Stimulated activated CD4-positive, alpha-beta T cell treated with anti-CD3 and anti-CD28 coated beads, Interleukin-12 subunit alpha, Interleukin-12 subunit beta, amount 100 ng/mL, for 24 hours (primary cell): Measurements from ENCODE around the gene EPOP.
A peak's percentile ranks its signal among the peaks of the same experiment; 100 is the strongest.

Source experiments
- DNase-seq, 2 experiments: peaks; one replicate each; pipeline ENCODE4 v3.0.0-alpha.2; 2020; ENCODE audit warnings: low read depth in 2 of 2

EPOP gene

DNA sequence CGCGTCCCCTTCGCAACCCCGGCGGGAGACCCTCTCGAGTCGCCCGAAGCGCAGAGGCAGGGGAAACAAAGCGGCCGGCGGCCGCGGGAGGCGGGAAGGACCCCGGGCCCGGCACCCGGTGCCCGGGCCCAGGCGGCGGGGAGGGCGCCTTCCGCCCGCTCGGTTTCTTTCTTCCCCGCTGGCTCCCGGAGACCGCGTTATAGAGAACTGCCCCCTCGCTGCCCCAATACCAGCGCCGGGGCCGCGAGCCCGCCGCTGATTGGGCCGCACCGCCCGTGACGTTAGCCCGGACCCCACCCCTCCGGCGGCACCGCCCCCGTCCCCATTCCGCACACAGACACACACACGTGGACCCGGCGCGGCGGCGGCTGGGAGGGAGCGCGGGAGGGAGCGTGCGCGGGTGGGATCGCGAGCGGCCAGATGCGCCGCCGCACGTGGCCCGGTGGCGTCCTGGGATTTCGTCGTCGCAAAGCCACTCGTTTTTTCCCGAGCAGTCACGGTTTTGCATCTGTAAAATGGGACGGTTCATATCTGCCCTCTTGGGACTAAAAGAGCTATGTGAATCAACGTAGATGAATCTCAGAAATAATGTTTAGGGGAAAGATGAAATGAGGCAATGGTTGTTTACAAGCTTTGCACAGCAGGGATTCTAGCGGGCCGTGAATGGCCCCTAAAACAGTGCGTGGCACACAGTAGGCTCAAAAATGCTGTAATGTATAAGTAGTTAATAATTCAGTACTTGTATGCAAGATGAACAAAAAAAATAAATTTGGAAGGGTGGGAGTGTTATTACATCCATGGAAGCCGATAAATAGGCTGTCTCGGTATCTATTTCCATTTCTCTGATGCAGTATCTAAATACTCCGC is at the start of gene EPOP:
EPOP (minus strand) TSS at position 209 of the 867 bp plus-strand sequence. CDS start 462 bp downstream, outside the sequence.
- peak; percentile 83 to 93 for DNase-seq

DNA sequence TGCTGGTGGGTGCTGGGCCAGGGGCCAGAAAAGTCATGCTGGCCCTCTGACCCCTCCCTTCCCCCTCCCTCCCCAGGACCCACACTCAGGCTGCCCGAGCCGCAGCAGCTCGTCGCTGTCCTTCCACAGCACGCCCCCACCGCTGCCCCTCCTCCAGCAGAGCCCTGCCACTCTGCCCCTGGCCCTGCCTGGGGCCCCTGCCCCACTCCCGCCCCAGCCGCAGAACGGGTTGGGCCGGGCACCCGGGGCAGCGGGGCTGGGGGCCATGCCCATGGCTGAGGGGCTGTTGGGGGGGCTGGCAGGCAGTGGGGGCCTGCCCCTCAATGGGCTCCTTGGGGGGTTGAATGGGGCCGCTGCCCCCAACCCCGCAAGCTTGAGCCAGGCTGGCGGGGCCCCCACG is 47.0 kb upstream of the EPOP start:
- no peak for DNase-seq

DNA sequence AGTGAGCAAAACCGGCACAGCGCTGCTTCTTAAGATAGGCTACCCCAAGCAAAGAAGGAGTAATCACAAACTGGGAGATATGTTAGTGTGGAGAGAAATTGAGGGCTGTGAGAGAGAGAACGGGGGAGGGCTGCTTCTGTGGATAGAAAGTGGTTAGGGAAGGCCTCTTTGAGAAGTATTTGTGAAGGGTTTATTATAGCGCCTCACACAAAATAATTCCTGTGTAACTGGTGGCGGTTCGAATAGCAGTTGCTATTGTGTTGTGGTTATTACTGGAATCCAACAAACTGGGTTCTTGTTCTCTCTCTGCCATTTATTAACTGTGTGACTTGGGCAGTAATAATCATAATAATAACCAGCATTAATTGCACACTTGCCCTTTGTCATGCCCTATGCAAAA is 46.2 kb upstream of the EPOP start:
- DNase-seq = no peak

DNA sequence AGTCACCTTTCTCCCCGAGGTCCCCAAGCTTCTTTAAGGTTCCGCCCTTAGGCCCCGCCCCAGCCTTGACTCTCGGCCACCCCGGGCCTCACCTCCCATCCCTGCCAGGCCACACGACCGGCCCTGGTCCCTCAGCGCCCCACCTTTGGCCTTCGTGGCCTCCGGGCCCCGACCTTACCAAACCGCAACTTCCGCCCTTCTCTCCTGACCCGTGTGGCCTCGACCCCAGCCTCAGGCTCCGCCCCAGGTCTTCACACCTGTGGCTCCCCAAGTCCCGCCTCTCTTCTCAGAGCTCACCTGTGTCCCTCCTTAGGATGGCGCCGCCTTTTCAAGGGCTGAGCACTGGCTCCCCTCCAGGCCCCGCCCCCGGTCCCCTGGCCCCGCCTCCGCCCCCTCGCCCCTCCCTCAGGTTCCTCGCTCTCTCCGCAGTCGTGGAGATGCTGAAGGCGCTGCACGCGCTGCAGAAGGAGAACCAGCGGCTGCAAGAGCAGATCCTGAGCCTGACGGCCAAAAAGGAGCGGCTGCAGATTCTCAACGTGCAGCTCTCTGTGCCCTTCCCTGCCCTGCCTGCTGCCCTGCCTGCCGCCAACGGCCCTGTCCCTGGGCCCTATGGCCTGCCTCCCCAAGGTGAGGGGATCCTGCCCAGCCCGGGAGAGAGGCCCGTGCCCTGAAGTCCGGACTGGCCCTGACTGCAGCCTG is 45.3 kb upstream of the EPOP start:
- DNase-seq = no peak

DNA sequence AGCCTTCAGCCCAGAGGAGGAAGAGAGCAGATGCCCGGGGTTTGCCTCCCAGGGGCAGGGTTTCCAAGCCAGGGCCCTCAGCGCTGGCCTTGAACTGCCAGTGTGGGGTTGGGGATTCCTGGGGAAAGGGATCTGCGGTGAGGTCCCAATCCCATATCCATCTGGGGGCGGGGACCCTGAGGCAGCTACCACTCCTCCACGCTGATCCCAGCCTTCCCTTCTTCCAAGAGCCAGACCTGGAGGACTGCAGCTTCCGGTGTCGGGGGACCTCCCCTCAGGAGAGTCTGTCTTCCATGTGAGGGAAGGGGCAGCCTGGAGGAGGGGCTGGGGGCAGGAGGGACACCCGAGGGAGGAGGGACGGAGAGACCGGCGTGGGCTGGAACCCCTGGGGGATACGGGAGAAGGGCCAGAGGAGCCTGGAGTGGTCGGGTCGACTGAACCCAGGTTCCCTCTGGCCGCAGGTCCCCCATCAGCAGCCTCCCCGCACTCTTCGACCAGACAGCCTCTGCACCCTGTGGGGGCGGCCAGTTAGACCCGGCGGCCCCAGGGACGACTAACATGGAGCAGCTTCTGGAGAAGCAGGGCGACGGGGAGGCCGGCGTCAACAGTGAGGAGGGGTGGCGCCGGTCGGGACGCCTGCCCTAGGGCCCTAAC is 44.7 kb upstream of the EPOP start:
- DNase-seq = no peak

DNA sequence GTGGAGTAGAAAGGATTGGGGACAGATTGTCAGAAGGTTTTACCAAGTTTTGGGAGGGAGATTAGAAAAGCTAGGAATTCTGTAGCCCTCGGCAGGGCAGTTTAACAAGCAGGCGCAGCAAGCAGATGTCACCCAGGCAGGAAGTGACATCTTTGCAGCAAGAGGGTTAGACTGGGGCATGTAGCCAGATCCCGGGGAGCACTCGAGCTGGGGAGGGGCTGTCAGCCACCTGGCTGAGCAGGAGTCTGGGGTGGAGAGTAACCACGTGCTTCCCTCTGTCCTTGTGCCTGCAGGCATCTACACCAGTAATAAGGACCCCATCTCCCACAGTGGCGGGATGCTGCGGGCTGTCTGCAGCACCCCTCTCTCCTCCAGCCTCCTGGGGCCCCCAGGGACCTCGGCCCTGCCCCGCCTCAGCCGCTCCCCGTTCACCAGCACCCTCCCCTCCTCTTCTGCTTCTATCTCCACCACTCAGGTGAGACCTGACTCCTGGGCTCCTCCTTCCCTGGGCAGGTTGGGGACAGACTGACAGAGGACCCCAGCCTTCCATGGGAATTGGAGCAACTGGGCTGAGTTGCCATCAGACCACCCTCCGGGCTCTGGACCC is 42.5 kb upstream of the EPOP start:
- no peak for DNase-seq

DNA sequence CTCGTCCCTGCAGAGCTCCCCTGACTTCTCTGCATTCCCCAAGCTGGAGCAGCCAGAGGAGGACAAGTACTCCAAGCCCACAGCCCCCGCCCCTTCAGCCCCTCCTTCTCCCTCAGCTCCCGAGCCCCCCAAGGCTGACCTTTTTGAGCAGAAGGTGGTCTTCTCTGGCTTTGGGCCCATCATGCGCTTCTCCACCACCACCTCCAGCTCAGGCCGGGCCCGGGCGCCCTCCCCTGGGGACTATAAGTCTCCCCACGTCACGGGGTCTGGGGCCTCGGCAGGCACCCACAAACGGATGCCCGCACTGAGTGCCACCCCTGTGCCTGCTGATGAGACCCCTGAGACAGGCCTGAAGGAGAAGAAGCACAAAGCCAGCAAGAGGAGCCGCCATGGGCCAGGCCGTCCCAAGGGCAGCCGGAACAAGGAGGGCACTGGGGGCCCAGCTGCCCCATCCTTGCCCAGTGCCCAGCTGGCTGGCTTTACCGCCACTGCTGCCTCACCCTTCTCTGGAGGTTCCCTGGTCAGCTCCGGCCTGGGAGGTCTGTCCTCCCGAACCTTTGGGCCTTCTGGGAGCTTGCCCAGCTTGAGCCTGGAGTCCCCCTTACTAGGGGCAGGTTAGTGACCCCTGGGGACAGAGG is 41.7 kb upstream of the EPOP start:
- no peak for DNase-seq

DNA sequence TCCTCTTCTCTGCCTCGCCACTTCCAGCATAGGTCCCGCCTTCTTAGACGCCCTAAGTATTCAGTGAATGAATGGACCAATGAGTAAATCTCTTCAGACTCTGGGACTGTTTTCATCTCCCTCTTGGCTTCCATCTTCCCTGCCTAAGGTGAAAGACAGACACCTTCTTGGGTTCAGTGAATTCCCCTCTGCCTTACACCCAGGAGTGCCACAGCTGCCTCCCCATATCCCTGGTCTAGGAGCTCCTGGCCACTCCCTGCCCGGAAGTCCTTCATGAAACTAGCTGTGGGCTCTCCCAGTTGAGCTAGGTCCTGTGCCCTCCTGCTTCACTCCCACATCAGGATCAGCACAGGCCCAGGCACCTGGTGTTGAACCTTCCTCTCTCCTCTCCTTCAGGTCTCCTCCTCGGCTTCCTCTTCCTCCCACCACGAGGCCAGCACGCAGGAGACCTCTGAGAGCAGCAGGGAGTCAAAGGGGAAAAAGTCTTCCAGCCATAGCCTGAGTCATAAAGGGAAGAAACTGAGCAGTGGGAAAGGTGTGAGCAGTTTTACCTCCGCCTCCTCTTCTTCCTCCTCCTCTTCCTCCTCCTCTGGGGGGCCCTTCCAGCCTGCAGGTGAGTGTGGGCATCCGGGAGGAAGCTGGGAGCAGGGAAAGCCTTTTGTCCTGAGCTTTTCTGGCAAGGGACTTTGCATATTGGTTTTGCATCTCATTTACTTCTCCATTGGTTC is 40.6 kb upstream of the EPOP start:
- DNase-seq = no peak

DNA sequence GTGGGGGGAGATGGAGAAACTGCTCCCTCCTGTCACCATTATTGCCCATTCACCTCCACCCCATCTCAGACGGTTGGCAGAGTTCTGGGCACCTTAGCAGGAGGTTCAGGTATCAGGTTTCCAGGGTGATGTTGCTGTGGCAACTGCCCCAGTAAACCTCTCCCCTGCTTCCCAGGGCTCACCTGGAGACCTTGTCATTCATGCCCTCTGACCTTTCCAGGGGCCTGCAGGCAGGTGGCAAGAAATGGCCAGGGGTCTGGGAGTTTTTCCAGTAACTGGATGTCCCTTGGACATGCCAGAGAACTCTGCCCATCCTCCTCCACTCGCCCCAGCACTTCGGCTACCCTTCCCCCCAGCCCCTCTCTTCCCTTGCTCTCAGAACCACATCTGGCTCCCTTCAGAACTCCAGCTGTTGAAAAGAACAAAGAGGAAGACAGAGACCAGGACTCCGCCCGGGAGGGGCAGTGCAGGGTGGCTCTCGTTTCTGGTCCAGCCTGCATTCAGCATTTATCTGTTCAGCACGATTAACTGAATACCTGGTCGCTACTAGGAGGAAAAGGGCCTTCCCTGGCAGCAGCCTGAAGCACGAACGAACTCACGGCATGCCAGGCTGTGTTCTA is 38.8 kb upstream of the EPOP start:
- DNase-seq = no peak

DNA sequence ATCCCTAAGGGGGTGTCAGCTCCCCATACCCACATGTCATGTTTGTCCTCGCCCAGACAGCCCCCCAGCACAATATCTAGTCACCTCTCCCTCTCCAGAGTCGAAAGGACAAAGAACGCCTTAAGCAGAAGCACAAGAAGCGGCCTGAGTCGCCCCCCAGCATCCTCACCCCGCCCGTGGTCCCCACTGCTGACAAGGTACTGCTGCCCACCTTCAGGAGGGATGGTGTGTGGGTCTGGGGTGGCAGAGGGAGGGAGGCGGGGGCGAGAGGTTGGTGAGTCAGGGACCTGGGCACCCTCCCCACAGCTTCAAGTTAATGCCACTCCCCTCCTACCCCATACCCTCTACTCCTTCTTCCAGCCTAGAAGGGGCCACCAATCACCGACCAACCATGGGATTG is 37.8 kb upstream of the EPOP start:
- no peak for DNase-seq

DNA sequence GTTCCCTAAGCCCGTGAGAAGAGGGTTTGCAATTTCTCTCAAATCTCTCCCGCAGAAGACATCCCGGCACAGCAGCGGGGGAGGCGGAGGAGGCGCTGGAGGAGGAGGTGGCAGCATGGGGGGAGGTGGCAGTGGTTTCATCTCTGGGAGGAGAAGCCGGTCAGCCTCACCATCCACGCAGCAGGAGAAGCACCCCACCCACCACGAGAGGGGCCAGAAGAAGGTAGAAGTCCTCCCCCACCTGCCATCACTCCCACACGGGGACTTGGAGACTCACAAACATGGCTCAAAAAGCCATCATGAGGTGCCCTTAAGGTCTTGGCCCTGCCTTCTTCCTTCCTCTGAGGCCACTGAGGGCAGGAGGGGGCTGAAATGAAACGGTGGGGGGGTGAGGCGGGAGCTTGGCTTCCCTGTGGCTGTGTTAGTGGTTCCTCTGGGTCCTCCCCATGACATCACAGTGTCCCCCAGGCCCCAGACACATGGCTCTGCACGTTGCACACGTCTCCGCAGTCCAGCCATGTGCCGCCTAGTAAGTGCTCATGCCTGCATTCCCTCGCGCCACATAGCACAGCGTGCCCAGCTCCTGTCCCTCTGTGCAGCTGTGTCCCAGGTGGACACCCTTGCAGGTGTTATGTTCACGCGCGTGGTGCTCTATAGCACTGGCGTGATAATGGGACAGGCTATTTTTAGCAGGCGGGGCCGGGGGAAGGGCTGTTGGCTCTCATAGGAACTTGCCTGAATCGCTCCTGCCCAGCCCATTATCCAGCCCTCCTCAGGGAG is 37.2 kb upstream of the EPOP start:
- DNase-seq = no peak

DNA sequence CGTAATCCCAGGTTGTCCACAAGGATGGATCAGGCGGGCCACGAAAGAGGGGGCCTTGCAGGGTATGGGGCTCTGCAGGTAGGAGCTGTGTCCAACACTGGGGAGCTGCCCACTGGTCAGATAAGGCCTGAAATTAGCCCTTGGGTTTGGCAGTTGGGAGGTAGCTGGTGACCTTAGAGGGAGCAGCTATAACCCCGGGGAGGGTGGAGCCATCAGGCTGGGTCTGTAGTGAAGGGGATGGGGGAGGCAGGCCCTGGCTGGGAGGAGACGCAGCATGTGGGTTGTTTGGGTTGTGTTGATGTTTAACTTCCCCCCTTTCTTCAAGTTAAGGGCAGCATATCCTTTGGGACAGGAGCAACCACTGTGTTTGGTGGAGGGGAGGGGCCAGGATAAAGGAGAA is 36.2 kb upstream of the EPOP start:
- DNase-seq = no peak

DNA sequence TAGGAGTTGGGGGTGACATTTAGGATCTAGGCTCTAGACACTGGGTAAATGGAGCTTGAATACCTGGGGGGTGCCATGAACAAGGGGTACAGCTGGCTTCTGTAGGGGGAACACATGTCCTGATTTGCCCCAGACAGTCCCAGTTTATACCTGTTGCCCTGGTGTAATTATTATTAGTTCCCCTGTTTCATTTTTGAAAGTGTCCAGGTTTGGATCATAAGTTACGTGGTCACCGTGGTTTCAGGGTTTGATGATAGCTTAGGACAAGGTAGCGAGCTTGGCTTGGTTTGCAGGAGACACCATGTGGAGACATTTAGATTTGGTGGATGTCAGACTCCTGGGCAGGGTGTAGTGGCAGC is 35.8 kb upstream of the EPOP start:
- no peak for DNase-seq

DNA sequence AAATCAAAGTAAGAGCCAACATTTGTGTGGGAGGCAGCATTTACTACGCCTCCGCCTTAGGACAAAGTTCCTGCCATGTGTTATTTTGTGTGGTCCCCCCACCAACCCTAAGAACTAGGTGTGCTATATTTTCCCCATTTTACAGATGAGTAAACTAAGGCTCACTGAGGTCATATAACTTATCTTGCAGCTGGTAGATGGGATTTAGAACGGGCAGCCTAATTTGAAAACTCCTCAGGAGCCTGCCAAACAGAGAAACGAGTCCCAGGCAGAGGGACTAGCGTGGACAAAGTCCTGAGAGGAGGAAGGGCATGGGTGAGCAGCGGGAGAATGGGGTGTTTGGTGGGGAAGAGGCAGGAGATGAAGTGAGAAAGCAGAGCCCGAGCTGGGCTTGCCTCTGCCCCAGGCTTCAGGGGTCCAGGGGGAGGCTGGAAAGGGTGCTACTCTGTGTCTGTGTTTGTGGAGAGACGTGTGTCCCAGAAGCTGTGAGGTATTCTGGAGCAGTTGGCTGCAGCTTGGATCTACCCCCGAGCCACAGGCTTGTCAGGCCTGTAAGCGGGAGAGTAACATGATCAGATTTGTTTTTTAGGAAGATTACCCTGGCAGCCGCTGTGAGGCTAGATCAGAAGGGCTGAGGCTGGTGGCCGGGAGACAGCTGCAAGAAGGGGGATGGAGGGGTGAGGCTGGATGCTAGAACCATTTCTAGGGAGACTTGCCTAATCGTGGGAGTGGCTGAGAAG is 35.3 kb upstream of the EPOP start:
- DNase-seq = no peak

DNA sequence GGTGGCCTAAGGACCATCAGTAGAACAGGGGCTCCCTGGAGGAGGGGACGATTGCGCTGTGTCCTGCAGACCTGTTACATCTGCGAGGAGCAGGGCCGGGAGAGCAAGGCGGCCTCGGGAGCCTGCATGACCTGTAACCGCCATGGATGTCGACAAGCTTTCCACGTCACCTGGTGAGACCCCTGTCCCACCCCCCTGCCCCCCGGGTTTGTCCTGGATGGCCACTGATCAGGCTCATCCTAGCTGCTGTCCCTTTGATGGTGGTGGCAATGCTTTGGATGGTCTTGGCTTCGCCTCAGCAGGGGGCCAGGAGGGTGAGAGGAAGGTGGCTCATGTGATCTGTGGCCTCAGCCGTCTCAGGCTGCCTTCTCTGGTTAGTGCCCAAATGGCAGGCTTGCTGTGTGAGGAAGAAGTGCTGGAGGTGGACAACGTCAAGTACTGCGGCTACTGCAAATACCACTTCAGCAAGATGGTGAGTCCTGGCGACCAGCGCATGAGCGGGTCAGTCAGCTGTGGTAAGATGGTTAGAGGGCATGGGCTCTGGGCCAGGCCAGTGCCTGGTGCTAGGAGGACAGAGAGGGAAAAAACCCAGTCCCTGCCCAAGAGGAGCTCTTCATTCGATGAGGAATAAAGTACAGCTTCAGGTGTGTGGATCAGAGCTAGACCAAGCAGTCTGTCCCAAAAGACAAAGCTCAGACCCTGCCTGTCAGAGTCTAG is 34.5 kb upstream of the EPOP start:
- DNase-seq = no peak

DNA sequence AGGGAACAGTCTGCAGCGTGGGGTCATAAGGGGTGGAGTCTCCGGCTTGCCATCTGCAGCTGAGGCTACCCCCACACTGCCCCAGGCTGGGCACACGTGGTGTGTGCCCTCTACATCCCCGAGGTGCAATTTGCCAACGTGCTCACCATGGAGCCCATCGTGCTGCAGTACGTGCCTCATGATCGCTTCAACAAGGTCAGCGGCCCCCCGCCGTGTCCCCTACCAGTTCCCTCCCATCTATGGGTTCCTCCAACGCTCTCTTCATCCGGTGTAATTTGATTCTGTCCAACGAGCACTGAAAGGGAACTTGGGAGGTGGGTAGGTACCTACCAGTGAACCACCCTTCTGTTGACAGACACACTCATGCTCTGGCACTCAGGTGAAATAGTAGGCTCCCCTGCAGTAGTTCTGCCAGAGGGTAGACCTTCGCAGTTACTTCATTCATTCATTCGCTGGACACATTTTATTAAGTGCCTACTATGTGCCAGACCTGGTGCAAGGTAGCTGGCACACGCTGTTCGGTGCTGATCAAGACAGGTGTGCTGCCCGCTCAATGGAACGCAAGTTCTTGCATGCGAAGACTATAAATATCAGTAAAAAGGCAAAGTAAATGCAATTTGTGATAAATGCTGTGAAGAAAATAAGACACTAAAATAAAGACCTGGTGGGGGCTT is 33.1 kb upstream of the EPOP start:
- DNase-seq = no peak

DNA sequence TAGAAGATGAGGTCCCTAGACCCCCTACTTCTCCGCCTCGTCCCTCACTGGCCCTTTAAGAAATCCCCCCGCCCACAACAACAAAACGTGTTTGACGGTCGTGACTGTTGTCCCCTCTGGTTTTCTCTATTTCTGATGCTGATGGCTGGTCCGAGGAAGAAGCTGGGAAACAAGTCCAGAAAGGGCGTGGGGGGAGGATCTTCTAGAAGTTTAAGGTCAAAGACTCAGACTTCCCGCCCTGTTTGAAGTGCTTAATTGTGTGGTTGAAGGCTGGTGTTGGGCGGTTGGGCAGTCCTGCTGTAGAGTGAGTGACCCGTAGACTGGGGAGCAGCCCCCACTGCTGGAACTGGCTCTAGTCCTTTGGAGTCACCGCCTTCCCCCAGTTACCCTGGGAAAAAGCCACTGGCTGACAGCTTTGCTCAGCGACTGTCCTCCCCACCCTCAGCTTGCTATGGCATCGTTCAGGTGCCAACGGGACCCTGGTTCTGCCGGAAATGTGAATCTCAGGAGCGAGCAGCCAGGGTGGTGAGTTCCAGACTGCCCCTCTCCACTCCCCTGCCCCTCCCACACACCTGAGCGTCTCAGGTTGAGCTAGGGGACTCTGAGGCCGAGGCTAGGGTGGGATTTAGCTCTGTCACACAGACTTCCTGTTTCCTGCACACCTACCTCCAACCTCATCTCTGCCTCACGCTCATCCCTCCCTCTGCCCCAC is 31.9 kb upstream of the EPOP start:
- peak in 1 of 2 experiments; percentile 26 for DNase-seq
